ENCODE measurements around the gene VSIG10L. TPM values are rescaled to one million over a fixed set of nuclear protein-coding genes. Genes with fewer than 3 reads are reported as not detected.

Gene VSIG10L
- total RNA-seq = 0.04 and 0.07 TPM in 2 replicates

- DNase-seq (ENCODE audit: low read depth, low spot score) = no peak
These were observed at the start of gene VSIG10L for GRCh38 chr19:51341976-51342580. Gene VSIG10L, minus strand, starts transcription at chr19:51342139. Its CDS starts 15 bp downstream, at chr19:51342124.

- DNase-seq (ENCODE audit: low read depth, low spot score) = no peak
These were observed 49.2 kb upstream of the VSIG10L start for GRCh38 chr19:51391073-51391611.

DNA sequence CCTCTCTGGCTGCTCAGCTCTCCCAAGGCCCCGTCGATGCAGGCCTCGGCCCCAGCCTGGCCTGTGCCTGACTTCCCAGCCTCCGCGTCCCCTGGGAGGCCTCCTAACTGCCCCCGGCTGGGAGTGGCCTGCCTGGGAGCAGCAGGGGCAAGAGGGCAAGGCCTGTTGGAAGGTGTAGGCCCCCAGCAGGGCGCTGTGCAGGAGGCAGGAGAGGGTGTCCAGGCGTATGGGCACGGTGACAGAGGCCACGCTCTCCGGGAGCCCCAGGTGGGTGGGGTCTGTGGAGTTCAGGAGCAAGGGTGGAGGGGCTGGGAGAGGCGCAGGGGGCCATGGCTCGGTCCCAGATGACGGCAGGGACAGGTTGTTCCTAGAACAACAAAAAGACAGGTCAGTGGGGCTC lies 47.2 kb upstream of the VSIG10L start:
- DNase-seq (ENCODE audit: low read depth, low spot score) = no peak

- no peak for DNase-seq (ENCODE audit: low read depth, low spot score)
These were observed 46.0 kb upstream of the VSIG10L start, which contains the start of gene LIM2 for GRCh38 chr19:51387924-51388389. Gene LIM2, minus strand, starts transcription at chr19:51387974. Its CDS starts 531 bp downstream, at chr19:51387443.

DNA sequence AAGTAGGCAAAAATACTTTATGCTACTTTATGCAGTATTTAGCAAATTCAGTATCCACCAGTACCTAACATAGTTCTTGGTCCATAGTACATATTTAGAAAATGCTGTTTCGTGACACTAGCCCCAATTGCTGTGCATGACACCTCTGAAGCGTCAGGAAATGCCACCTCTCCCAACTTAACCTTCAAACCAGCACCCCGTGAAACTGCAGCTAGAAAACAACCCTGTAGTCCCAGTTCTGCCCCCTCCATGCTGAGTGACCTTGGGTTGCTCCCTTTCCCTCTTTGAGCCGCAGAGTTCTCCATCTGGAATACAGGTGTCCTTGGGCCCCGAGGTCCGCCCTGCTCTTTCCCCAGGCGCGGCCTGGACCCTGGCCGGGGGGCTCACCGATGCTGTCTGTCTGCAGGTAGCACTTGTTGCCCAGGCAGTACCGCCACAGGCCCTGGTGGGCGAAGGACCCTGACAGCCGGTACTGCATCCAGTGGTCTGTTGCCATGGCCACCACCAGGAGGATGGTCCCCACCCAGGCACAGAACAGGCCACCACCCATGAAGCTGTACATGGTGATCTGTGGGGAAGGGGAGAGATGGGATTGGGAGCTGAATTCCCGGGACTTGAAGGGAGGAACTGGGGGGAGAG lies 45.1 kb upstream of the VSIG10L start:
- DNase-seq (ENCODE audit: low read depth, low spot score) = no peak

- DNase-seq (ENCODE audit: low read depth, low spot score) = no peak
These were observed 40.1 kb upstream of the VSIG10L start for GRCh38 chr19:51382004-51382403.

GRCh38 chr19:51380379-51380778 lies 38.4 kb upstream of the VSIG10L start:
- DNase-seq (ENCODE audit: low read depth, low spot score) = no peak

DNA sequence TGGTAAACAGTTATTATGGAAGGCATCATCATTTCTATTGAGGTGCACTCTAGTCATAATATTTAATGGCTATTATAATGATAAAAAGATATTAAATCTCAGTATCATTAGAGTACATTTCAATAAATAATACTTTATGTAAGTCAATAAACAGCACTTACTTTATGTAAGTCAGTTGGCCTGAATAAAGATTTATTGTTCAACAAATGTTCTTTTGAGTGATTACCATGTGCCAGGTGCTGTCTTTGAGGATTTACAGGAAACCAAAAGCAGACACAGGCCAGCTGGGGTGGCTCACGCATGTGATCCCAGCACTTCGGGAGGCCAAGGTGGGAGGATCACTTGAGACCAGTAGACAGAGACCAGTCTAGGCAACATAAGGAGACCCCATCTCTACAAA lies 35.5 kb upstream of the VSIG10L start:
- no peak for DNase-seq (ENCODE audit: low read depth, low spot score)

DNA sequence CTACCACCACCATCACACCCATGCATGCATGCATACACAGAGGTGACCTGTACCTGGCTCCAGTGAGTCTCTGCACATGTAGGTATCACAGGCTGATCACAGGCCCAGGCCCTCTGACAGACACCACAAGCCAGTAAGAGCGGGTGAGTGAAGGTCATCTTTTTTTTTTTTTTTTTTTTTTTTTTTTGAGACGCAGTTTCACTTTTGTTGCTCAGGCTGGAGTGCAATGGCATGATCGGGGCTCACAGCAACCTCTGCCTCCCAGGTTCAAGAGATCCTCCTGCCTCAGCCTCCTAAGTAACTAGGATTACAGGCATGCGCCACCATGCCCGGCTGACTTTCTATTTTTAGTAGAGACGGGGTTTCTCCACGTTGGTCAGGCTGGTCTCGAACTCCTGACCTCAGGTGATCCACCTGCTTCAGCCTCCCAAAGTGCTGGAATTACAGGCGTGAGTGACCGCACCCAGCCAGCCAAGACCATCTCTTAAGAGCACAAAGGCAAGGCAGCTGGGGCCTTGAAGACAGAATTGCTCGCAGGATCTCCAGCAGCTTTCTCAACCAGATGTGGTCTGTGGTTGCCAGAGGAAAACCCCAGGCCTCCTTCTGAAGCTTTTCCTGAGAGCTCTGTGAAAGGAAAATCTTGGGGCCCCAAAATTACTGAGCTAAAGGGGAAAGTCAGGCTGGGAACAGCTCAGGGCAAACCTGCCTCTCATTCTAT lies 33.7 kb upstream of the VSIG10L start:
- no peak for DNase-seq (ENCODE audit: low read depth, low spot score)

- DNase-seq (ENCODE audit: low read depth, low spot score) = no peak
These were observed 30.9 kb upstream of the VSIG10L start, which contains the start of gene NKG7 for GRCh38 chr19:51372649-51373504. Gene NKG7, minus strand, starts transcription at chr19:51372654. Its CDS starts 119 bp downstream, at chr19:51372535.

- DNase-seq (ENCODE audit: low read depth, low spot score) = no peak
These were observed 30.2 kb upstream of the VSIG10L start for GRCh38 chr19:51372021-51372648.

DNA sequence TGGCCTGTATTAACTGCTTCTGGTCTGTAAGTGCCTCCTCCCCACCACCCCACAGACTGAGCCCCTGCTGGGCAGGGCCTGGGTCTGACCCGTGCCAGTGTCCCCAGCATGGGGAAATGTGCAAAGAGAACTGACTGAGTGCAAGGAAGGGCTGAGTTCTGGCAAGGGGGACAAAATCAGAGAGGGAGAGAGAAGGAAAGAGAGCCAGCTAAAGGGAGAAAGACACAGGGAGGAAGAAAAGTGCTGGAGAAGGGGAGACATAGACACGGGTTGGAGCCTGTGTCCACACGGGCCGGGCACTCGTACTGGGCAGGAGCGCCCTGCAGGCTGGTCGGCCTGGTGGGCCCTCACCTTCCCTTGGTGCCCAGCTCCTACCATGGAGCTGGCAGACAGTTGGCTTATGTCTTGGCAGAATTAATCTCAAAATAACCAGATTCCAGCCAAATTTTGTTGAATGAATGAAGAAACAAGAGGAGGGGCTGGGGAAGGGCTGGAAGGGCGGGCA lies 29.3 kb upstream of the VSIG10L start:
- DNase-seq (ENCODE audit: low read depth, low spot score) = no peak

DNA sequence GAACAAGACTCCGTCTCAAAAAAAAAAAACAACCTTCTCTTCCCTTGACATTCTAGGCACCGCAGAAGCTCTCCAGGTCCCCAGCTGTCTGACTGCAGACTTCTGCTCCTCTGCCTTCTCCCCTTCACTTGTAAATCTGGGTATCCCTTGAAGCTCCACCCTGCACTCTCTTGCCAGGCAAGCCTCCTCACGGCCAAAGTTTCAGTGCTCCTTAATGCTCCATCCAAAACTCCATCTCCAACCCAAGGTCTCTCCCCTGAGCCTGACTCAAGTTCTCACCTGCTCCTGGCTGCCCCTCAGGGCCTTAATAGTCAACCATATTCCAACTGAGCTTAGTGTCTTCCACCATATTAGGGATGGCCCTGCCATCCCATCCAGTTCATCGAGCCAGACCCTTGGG lies 28.3 kb upstream of the VSIG10L start:
- no peak for DNase-seq (ENCODE audit: low read depth, low spot score)

GRCh38 chr19:51368366-51369282 lies 26.7 kb upstream of the VSIG10L start, which contains the start of gene CLDND2:
Gene CLDND2, minus strand, starts transcription at chr19:51369003. Its CDS starts 426 bp downstream, at chr19:51368577.
- DNase-seq (ENCODE audit: low read depth, low spot score) = no peak

- DNase-seq (ENCODE audit: low read depth, low spot score) = peak; percentile 93
These were observed 25.8 kb upstream of the VSIG10L start for GRCh38 chr19:51367565-51368365.

DNA sequence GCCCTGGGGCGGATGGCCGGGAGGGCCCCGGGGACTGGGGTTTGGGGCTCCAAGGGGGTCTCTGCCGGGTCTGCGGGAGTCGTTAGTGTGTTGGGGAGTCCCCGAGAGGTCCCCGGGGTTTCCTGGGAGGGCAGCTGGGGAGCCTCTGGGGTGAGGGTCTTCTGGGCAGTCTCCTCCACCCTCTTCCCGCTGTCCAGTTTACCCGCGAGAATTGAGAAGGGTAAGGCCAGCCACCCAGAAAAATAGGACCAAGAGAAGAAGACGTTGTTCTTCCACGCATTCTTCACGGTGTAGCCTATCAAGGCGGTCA lies 25.3 kb upstream of the VSIG10L start:
- no peak for DNase-seq (ENCODE audit: low read depth, low spot score)

GRCh38 chr19:51366389-51367254 lies 24.7 kb upstream of the VSIG10L start:
- peak; percentile 93 for DNase-seq (ENCODE audit: low read depth, low spot score)

DNA sequence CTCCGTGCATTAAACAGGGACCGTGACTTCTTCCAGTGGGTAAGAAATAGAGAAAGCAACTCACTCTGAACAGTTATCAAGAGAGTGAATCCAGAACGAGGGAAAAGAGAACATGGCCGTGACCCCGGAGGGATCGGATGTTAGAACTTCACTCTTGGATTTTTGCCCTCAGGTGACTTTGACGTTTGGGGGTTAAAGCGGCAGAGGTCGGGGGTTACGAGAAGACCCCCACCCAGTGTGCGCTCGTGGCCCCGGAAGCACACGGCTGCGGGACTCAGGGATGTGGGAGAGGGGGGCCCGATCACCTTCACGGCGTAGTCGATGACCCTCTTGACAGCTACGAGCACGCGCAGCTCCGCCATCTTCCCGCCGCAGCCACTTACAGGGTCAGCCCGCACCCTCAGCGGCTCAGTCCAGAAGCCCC lies 24.0 kb upstream of the VSIG10L start, which contains the start of gene ETFB:
Gene ETFB (minus strand): TSS at position 424 of the 424 bp plus-strand sequence. CDS start 62 bp downstream, at position 362.
- DNase-seq (ENCODE audit: low read depth, low spot score) = no peak

Data from pulmonary artery endothelial cell (primary cell).